NCI-H187 (cell line): Measurements from ENCODE around the gene SLC15A3.
"Not testable (repeated sequence)": the region's sequence is repeated elsewhere in the genome, so short reads cannot be mapped to it uniquely, and the experiment has no call there.

Experiments used
- DNase-seq, 2 experiments: peaks; one replicate each; lab custom pipeline; 2025; lab: John Stamatoyannopoulos, UW

SLC15A3 gene

DNA sequence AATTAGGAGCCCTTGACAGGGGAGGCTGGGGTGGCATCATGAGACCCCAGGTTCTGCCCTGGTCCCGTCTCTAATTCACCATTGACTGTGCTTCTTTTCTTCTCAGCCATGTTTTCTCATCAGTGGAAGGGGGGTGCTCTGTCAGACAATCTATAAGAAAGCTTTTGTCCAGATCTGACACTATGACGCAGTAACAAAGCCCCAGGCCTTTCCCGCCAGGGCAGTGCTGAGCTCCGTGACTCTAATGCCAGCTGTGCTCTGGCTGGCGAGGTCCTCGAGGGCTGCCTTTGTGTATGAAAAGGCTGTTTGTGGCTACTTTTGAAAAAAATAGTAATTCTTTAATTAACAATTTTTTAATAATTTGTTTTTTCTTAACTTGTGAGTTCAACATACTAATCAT lies 22.8 kb upstream of the SLC15A3 start:
- DNase-seq = no peak

- not testable (repeated sequence) for DNase-seq
Measured at GRCh38 chr11:60974316-60974715, 22.3 kb upstream of the SLC15A3 start.

- no peak for DNase-seq
Measured at GRCh38 chr11:60973699-60974098, 21.7 kb upstream of the SLC15A3 start.

DNA sequence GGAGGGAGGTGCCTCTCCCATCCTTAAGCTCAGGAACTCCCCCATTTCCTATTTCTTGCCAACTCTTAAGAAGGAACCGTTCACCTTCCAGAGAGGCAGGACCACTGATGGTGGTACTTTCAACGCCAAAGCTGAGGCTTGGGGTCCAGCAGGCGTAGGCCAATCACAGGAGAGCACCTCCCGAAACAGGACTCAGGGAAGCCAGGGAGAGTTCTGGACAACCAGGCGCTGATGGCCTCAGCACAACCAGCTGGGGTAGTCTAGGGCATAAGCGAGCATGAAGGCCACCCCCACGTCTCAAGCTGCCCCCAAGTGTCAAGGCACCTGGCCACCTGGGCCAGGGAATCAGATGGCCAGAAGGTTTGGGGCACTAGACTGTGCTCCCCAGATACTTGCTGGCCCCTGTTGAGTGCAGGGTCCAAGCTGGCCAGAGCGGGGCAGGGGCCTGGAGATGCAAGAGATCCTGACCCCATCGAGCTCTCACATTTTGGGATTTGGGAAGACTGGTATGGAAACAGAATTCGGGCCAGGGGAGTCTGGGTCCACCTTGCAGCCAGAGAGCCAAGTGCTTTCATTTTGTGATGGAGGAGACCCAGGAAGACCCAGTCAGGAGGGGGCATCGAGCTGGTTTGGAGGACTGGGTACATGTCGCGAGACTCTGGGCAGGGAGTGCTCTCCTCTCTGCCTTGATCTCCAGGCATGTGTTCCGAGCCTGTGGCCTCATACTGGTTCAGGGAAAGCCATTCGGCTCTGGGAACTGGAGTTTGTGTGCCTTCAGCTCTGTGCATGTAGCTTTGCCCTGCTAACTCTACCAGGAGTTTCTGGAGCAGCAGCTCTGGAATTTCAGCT lies 20.4 kb upstream of the SLC15A3 start:
- DNase-seq = no peak

DNA sequence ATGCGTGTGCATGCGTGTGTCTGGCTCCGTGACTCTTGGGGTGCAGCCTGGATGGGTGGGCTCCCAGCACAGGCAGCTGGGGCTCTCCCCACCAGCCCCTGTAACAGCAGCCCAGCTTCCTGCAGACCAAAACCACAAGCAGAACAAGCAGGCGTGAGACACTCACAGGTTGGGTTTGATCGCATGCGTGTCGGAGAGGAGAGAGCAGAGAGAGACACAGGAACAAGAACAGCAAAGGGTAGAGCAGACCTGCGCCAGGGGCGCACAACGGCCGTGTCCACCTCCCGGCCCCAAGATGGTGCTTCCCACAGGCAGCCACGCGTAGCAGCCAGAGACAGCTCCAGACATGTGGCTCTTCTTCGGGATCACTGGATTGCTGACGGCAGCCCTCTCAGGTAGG lies 19.5 kb upstream of the SLC15A3 start, which contains the start of gene CD6:
TSS of gene CD6 (plus strand) at position 161 of the 400 bp plus-strand sequence. CDS start at position 347, 186 bp downstream.
- no peak for DNase-seq

- no peak for DNase-seq
Measured at GRCh38 chr11:60970890-60971289, 18.9 kb upstream of the SLC15A3 start.

- peak in 1 of 2 experiments; percentile 25 for DNase-seq
Measured at GRCh38 chr11:60970369-60970774, 18.4 kb upstream of the SLC15A3 start.

- DNase-seq = no peak
Measured at GRCh38 chr11:60968223-60968622, 16.2 kb upstream of the SLC15A3 start.

- no peak for DNase-seq
Measured at GRCh38 chr11:60966890-60967289, 14.9 kb upstream of the SLC15A3 start.

GRCh38 chr11:60964801-60965200 lies 12.8 kb upstream of the SLC15A3 start:
- DNase-seq = no peak

GRCh38 chr11:60960405-60960804 lies 8.4 kb upstream of the SLC15A3 start:
- DNase-seq = no peak

GRCh38 chr11:60959431-60959830 lies 7.5 kb upstream of the SLC15A3 start:
- DNase-seq = no peak

DNA sequence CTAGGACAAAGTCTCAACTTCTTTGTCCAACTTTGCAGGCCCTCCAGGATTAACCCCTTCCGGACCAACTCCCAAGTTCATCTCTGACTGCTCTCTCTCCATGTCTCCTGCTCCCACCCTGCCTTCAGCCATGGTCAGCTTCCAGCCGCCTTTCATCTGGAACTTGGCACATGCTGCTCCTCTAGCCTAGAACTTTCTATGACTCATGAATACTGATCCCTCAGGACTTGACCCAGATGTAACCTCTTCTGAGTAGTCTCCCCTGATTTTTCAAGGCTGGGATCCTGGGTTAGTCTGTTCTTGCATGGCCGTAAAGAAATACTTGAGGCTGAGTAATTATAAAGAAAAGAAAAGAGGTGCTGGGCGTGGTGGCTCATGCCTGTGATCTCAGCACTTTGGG lies 5.2 kb upstream of the SLC15A3 start:
- DNase-seq = no peak

DNA sequence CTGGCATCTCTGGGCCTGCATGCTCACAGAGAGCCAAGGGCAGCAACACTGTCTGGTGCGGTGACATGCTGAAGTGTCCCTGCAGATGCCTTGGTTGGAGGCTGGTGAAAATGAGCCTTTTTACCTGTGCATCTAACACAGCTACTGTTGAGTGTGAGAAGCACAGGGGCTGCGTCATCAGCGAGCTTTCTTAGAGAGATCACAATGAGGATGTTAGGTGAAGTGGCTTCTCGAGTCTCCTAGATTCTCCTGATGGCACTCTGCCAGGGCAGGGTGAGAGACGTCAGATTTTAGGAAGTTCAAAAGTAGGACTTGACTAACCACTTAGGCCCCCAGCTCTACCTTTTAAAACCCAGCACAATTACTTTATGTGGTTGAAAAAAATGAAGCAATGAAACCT lies 3.6 kb upstream of the SLC15A3 start:
- DNase-seq = peak; percentile 7 to 27

DNA sequence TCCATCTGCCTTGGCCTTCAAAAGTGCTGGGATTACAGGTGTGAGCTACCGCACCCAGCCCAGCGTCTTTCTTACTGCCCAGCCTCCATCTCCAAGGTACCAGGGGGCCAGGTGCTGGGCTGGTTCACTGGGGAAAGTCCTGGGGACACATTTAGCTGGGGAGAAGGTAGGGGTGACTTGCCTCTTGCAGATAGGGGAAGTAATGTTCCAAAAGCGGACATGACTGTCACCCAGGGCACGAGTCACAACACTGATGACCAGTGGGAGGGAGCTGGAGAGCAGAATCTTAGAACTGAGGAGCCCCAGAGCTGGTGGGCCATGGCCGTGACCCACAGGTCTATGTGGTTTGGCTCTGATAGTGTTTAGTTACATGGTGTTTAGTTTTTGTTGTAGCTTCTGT lies 2.4 kb upstream of the SLC15A3 start:
- no peak for DNase-seq

DNA sequence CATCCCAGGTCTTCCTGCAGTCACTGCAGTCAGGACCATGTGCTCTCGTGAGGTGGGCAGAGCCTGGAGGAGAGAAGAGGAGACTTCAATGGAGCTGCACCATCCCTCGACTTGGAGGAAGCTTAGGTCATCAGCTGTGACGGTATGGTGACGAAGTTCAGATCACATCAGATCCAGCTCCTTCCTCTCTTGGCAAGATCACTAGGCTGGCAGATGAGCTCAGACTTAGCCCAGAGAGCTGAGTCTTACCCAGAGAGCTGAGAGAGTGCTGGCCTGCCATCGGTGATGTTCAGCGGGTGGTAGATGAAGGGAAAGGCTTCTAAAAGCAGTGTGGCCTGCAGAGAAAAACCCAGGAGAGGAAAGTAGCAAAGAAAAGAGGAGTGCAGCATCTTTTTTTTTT lies 1.8 kb upstream of the SLC15A3 start:
- DNase-seq = no peak

- DNase-seq = no peak
Measured at GRCh38 chr11:60952742-60953170, 780 bp upstream of the SLC15A3 start.

GRCh38 chr11:60951606-60951903 lies 421 bp downstream of the SLC15A3 start:
- DNase-seq = no peak

DNA sequence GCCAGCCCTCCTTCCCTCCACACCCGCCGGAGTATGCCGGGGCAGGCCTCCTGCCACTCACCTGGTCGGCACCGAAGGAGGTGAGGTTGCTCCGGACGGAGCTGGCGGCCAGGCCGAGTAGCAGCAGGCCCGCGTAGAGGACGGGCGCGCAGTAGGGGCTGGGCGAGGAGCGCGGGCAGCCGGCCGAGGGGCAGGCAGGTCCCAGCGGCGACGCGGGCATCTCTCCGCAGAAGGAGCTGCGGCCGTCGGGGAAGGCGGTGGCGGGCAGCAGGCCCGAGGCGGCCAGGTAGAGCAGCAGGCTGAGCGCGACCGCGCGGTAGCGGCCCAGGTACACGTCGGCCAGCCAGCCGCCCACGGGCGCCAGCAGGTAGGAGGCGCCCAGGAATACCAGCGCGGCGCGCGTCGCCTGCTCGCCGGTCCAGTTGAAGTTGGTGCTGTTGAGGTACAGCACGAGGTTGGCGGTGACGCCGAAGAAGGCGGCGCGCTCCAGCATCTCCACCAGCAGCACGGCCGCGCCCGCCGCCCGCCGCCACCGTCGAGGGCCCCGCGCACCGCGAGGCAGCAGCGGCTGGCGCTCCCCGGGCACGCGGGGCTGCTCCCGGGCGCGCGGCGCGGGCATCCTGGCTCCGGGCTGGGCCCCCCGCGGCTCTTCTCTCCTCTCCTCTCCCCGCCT lies 907 bp downstream of the SLC15A3 start:
- no peak for DNase-seq

DNA sequence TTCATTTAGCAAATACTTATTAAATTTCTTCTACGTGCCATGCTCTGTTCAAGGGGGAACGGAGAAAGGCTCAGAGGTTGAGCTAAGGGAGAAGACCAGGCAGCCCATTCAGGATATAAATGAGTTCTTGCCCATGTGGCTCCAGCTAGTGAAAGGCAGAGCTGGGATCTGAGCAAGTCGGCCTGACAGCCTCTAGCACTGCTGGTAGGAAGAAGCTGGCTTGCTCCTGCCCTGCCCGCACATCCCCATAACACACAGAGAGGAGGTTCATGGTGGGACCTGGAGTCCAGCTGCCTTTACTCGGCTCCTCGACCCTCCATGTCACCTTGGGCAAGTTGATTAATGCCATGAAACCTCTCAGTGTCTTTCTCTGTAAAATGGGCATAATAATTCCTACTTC lies 2.0 kb downstream of the SLC15A3 start:
- no peak for DNase-seq

GRCh38 chr11:60948250-60948649 lies 3.7 kb downstream of the SLC15A3 start:
- no peak for DNase-seq

DNA sequence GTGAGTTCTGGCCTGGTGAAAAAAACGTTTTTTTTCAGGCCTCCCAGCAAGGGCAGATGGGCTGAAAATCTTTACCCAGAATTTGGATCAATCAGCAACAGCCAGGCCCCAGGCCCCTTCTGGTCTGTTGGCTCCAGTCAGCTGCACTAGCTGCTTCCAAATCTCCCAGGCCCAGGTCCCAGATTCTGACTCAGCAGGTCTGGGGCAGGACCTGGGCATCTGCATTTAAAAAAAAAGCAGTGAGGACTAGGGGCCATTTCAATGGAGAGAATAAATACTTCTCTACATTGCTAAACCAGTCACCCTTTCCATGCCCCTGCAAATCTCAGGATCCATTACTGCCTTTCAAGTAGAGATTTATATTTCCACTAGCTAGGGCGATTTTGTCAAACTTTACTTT lies 4.3 kb downstream of the SLC15A3 start:
- DNase-seq = no peak

- DNase-seq = no peak
Measured at GRCh38 chr11:60946601-60947264, 5.2 kb downstream of the SLC15A3 start.
